ENCODE measurements around the gene MXRA8.

MXRA8 gene

DNA sequence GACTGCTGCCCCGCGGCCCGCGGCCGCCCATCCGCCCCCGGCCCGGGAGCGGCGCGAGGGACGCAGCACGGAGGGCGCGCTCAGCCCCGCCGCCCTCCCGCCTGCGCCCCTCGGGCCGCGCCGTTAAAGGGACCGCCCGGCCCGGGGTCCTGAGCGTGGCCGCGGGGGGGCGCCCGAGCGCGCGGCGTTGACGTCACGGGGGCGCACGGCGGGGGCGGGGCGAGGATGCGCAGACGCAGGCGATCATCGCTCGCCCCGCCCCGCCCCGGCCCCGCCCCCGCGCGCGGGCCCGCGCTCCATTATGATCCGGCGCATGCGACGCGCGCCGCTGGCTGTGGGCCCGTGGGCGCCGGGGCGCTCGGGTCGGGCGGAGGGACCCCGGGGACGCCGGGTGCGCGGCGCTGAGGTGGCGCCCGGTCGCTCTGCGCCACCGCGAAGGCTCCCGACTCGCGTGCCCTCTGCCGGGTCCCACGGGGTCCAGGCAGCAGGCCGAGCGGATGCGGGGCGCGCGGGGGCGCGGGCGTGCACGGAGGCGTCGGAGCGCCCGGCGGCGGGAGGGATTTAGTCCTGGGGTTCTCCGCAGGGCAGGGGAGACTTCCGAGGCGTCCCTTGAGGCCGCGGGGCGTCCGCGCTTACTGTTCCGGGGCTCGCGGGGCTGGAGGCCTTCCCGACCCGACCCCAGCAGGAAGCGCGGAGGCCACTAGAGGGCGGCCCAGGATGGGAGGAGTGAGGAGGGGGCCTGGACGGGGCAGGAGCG lies 8.9 kb downstream of the MXRA8 start, which contains the start of gene DVL1:
DVL1 (minus strand) TSS at position 163 of the 757 bp plus-strand sequence. CDS start 353 bp downstream, outside the sequence.
- Histone ChIP-seq H3K4me2 (peak within 1 kb of the TSS; percentile 99), H3K9me3 (no peaks in the 10 kb centered on the region), H4K20me1 (peaks cover 73% of the 10 kb centered on the region), H3K4me1 (peaks cover 73% of the 10 kb centered on the region), H3K4me3 (peak within 1 kb of the TSS; percentile 95), H3K9ac (peak within 1 kb of the TSS; percentile 93), H3K27me3 (peaks cover 26% of the 10 kb centered on the region), H3K36me3 (no peaks in the 10 kb centered on the region), H3K27ac (peak within 1 kb of the TSS; percentile 95)
- no peak for TF ChIP-seq Cebpa-rat (IDR thresholded peaks at IDR 0.05)

DNA sequence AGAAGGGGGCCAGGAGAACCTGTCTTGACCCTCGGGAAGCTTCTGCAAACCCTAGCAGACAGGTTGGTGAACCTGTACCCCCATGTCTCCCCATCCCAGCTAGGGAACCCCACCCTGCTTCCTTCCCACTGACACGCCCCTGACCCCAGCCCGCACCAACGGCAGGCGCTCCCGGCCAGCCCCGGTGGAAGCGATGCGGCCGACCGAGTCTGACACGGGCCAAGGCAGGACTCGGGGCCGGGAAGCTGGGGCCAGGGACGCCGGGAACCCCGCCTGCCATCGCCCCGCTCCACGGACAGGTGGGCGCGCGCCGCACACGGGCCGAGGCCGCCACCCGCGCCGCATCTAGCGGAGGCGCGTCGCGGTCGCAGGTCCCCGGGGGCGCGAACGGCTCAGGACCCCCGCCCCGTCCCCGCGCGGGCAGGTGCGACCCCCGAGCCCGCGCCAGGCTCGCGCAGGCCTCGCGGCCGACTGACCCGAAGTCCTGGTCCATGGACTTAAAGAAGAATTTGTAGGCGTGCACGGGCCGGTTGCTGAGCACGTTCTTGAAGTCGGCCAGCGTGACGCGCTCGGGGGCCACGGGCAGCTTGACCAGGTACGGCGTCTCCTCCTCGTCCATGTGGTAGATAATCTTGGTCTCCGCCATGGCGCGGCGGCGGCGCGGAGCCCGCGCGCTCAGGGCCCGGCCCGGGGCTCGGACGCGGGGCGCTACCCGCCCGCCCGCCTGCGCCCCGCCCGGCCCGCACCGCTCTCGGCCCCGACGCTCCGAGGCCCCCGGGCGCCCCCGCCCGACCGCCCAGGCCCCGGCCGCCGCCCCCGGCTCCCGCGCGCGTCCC lies 9.7 kb downstream of the MXRA8 start:
- Histone ChIP-seq H3K4me3 (peak overlapping the region; percentile 95), H4K20me1 (peaks cover 74% of the 10 kb centered on the region), H3K4me1 (peaks cover 73% of the 10 kb centered on the region), H3K27ac (peak overlapping the region; percentile 83), H3K36me3 (no peaks in the 10 kb centered on the region), H3K27me3 (peaks cover 18% of the 10 kb centered on the region), H3K9ac (peak overlapping the region; percentile 91), H3K9me3 (no peaks in the 10 kb centered on the region), H3K4me2 (peak overlapping the region; percentile 99)
- no peak for TF ChIP-seq Cebpa-rat (IDR thresholded peaks at IDR 0.05)

DNA sequence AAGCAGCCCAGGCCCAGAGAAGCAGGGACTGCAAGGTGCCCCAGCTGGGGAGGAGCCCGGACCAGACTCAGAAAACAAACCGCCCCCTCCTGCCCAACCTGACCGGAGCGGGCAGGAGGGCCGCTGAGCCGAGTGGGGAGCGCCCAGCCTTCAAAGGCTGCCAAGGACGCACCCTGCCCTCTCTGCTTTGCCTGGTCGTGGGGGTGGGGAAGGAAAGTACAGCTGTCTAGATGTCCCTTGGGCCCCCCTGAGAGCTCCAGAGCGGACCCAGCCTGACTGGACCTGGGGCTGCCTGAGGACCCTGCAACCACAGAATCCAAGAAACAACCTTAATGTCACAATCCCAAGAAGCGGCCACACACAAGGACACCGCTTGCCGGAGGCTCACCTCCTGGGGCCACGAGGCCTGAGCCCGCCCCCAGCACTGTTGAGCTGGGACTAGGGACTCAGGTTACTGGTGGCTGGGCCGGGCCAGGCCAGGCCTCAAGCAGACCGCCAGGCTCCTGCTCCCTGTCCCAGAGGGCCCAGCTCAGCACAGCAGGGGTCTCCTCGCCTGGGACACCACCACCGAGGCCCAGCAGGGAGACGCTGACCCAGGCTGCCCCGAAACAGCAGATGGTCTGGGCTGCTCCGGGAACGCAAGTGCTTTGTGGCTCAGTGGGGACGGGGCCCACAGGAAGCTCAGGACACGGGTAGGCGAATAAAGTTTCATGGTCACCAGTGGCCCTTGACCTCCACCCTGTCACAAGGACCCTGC lies 10.5 kb downstream of the MXRA8 start:
- H3K4me1 ChIP-seq: peaks cover 73% of the 10 kb centered on the region
- peak overlapping the region; percentile 91 for H3K9ac ChIP-seq
- no peak for TF ChIP-seq Cebpa-rat (IDR thresholded peaks at IDR 0.05)
- H3K36me3 ChIP-seq: no peaks in the 10 kb centered on the region
- peak overlapping the region; percentile 99 for H3K4me2 ChIP-seq
- H3K27me3 ChIP-seq: peaks cover 10% of the 10 kb centered on the region
- H3K4me3 ChIP-seq: peak overlapping the region; percentile 95
- peaks cover 74% of the 10 kb centered on the region for H4K20me1 ChIP-seq
- peak overlapping the region; percentile 83 for H3K27ac ChIP-seq
- no peaks in the 10 kb centered on the region for H3K9me3 ChIP-seq

DNA sequence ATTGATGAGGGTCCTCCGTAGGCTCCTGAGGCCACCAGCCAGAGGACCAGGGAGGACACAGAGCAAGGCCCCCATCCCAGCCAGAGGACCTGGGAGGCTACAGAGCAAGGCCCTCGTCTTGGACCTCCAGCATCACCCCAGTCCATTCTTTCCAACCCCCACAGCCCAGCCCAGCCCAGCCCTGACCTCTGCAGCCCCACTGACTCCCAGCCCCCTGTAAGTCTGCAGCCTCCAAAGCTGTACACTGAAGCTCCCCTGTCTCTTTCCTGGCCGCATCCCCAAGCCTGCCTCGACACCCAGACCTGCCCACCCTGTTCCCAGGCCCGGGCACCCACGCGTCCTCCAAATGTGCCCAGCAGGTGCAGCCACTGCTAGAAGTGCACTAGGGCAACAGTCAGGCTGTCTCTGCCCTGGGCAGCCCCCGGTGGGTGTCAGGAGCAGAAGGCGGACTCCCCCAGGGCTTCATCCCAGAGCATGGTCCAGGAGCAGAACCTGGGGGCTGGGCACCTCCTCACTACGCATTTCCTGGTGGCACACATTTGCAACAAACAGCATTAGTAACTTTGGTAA lies 11.2 kb downstream of the MXRA8 start:
- peaks cover under 1% of the 10 kb centered on the region for H3K36me3 ChIP-seq
- H3K4me2 ChIP-seq: peak overlapping the region; percentile 99
- H3K27ac ChIP-seq: peak overlapping the region; percentile 83
- TF ChIP-seq Cebpa-rat (IDR thresholded peaks at IDR 0.05): no peak
- peaks cover 3% of the 10 kb centered on the region for H3K27me3 ChIP-seq
- H3K9me3 ChIP-seq: no peaks in the 10 kb centered on the region
- H4K20me1 ChIP-seq: peaks cover 74% of the 10 kb centered on the region
- peaks cover 73% of the 10 kb centered on the region for H3K4me1 ChIP-seq
- peak overlapping the region; percentile 91 for H3K9ac ChIP-seq
- H3K4me3 ChIP-seq: peak overlapping the region; percentile 95

DNA sequence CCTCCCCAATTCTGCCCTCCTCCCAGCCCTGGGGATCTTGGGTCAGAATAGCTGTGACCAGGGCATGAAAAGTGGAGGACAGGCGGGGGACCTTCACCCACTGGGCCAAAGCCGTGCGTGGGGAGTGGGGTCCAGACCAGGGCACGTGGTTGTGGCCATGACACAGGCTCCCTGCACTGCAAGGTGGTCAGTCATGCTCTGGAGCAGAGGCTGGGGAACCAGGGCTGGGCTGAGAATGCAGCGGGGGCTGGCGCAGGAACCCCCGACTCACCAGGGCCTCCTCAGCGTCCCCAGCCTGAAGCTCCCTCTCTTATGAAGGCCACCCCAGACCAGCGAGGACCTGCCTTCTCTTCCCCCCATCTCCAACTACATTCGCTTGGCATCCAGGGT lies 11.9 kb downstream of the MXRA8 start:
- H3K27me3 ChIP-seq: no peaks in the 10 kb centered on the region; the same call in 1 of the 2 replicates
- H3K4me1 ChIP-seq: peaks cover 69% of the 10 kb centered on the region
- H3K9ac ChIP-seq: no peak overlapping the region
- peaks cover 74% of the 10 kb centered on the region for H4K20me1 ChIP-seq
- peaks cover 7% of the 10 kb centered on the region for H3K36me3 ChIP-seq
- no peaks in the 10 kb centered on the region for H3K9me3 ChIP-seq
- no peak overlapping the region for H3K27ac ChIP-seq
- peak overlapping the region; percentile 99 for H3K4me2 ChIP-seq
- H3K4me3 ChIP-seq: no peak overlapping the region
- no peak for TF ChIP-seq Cebpa-rat (IDR thresholded peaks at IDR 0.05)

DNA sequence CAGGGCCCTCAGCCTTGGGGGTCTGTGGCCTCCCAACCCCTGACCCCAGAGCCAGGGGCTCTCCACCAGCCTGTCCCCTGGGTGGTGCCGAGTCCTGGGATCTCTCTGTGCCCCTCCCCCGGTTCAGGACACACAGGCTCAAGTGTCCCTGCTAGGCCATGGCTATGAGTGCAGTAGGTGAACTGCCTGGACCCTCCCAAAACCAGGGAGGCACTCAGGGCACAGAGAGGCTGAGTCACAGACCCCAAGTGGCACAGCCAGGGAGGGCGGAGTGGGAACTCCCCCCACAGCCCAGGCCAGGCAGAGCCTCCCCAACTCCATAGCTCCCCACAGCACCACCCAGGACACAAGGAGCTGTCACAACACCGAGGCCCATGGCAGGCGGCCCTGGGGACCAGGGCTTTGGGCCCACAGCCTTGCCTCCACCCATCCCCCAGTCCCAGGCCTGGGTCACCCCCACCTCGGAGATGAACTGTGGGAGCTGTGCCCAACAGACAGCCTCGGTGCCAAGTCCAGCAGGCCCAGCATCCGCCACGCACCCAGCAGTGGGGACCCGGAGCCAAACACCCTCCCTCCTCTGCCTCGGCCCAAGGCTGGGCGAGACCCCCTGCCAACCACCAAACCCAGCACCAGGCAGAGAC lies 12.4 kb downstream of the MXRA8 start:
- TF ChIP-seq Cebpa-rat (IDR thresholded peaks at IDR 0.05): no peak
- Histone ChIP-seq H4K20me1 (peaks cover 78% of the 10 kb centered on the region), H3K9me3 (no peaks in the 10 kb centered on the region), H3K4me3 (no peak overlapping the region), H3K4me2 (peak overlapping the region; percentile 99), H3K36me3 (peaks cover 12% of the 10 kb centered on the region), H3K9ac (0 out of 2 replicates have a peak overlapping the region, but pooled peaks have one; percentile 40), H3K27me3 (no peaks in the 10 kb centered on the region), H3K27ac (peak overlapping the region; percentile 51; the same call in 1 of the 2 replicates), H3K4me1 (peaks cover 67% of the 10 kb centered on the region)

DNA sequence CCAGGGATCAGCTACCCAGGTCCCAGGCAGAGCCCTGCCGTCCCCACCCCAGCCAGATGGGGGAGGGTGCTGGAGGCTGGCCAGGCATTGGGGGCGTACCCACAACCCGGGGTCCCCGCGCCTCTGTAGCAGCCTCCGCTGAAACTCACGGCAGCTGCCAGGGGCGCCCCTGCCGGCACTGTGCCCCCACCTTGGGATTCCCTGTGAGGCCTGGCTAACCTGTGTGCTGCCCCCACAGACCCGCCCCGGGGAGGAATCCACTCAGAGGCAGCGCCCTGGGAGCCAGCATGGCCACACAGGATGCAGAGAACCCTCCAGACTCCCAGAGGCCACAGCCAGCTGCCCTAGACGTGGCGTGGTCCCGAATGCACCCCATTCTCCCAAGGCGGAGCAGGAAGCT lies 13.0 kb downstream of the MXRA8 start:
- H3K27ac ChIP-seq: peak overlapping the region; percentile 51; the same call in 1 of the 2 replicates
- peaks cover 18% of the 10 kb centered on the region for H3K36me3 ChIP-seq
- H3K9ac ChIP-seq: 0 out of 2 replicates have a peak overlapping the region, but pooled peaks have one; percentile 40
- no peak for TF ChIP-seq Cebpa-rat (IDR thresholded peaks at IDR 0.05)
- H3K27me3 ChIP-seq: no peaks in the 10 kb centered on the region
- no peaks in the 10 kb centered on the region for H3K9me3 ChIP-seq
- H3K4me3 ChIP-seq: no peak overlapping the region
- H3K4me1 ChIP-seq: peaks cover 67% of the 10 kb centered on the region
- peaks cover 84% of the 10 kb centered on the region for H4K20me1 ChIP-seq
- peak overlapping the region; percentile 99 for H3K4me2 ChIP-seq

DNA sequence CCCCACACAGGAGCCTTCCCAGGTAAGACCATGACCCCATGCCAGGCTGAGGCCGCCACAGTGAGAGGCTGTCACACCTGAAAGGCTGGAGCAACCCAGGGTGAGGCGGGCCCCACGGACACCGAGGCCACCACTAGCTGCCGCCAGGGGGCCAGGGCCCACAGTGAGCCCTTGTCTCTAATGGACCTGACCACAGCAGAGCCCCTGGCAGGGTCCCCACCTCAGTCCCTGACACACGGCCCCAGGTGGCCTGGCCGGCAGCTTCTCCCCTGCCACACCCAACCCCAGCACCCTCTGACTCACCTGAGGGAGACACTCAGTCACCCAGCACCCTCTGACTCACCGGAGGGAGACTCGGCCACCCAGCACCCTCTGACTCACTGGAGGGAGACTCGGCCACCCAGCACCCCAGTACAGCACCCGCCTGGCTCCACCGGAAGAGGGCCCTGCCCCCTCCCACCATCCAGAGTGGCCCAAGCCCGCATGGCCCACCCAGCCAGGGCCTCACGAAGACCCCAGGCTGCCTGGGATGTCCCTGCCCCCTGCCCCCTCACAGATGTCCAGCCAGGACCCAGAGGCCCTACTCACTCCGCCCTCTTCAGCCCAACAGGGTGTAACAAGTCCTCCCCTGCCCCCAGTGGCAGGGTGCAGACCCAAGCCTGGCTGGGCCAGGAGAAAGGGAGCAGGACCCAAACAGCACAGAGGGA lies 13.5 kb downstream of the MXRA8 start:
- Histone ChIP-seq H3K4me3 (no peak overlapping the region), H4K20me1 (peaks cover 87% of the 10 kb centered on the region), H3K9ac (0 out of 2 replicates have a peak overlapping the region, but pooled peaks have one; percentile 40), H3K4me1 (peaks cover 67% of the 10 kb centered on the region), H3K27ac (peak overlapping the region; percentile 51), H3K27me3 (no peaks in the 10 kb centered on the region), H3K4me2 (peak overlapping the region; percentile 99), H3K9me3 (no peaks in the 10 kb centered on the region), H3K36me3 (peaks cover 23% of the 10 kb centered on the region)
- no peak for TF ChIP-seq Cebpa-rat (IDR thresholded peaks at IDR 0.05)

Measured in BLaER1 (cell line).